HCT116 (cell line): Measurements from ENCODE around the gene TEX10. TPM values are rescaled to one million over a fixed set of nuclear protein-coding genes. Genes with fewer than 3 reads are reported as not detected.

ENCODE experiments used
- ATAC-seq: fragments of 200-7000 bp; cut with Tn5 transposase; 2 replicates; pipeline ENCODE4 v1.9.1; 2020; ENCODE audit warnings: mild to moderate bottlenecking, moderate library complexity
- BruUV-seq: library from RNA; stranded (reverse); fragments of 400-500 nt; replicated peaks from 2 replicates; lab custom pipeline; 2021; lab: Mats Ljungman, UMichigan
- CTCF ChIA-PET: fragments of 300-600 bp; sonication (Branson Sonifier 250); formaldehyde crosslinking; loops from one replicate; lab custom pipeline; 2021; ENCODE audit warnings: antibody characterized with exemption; lab: Charles Lee
- POLR2A ChIA-PET: fragments of 300-600, 350-600 bp; sonication (Branson Sonifier 250); formaldehyde crosslinking; loops from one replicate; lab custom pipeline; 2021; ENCODE audit warnings: antibody characterized with exemption; lab: Charles Lee
- RAD21 ChIA-PET, 2 experiments: fragments of 300-600 bp; sonication (Branson Sonifier 250); formaldehyde crosslinking; loops; one replicate each; lab custom pipeline; 2023; ENCODE audit warnings: low total read pairs in 2 of 2; ENCODE audit not compliant: uncharacterized antibody in 2 of 2, unreplicated experiment in 2 of 2, low non-redundant PET in 1 of 2; lab: Charles Lee
- DNase-seq: peaks from one replicate; pipeline ENCODE4 v3.0.0-alpha.2; 2010; ENCODE audit warnings: low read depth, low spot score
- H2AFZ ChIP-seq: fragments of 200-600 bp; shearing (Covaris generic), sonication (generic); 2 replicates; pipeline ENCODE4 v1.6.1; 2017; ENCODE audit warnings: low read depth, mixed run types, mixed read lengths, antibody characterized with exemption, low read length; ENCODE audit not compliant: poor library complexity, severe bottlenecking
- H3K27ac ChIP-seq: 2 replicates; pipeline ENCODE4 v1.5.1; 2012; ENCODE audit warnings: low read depth, low read length
- H3K27me3 ChIP-seq: fragments of 200-600 bp; sonication (generic); 2 replicates; pipeline ENCODE4 v1.6.1; 2016; ENCODE audit warnings: mixed run types, low read length, mixed read lengths; ENCODE audit not compliant: insufficient read depth
- H3K36me3 ChIP-seq, 2 experiments: fragments of 200-500 bp in 1 of 2; fragments of 200-600 bp in 1 of 2; sonication (Bioruptor generic) in 1 of 2; sonication (generic) in 1 of 2; 2 replicates each; pipeline versions ENCODE4 v1.5.1 to v1.6.1; 2014 to 2016; ENCODE audit warnings: low read length in 2 of 2, inconsistent platforms in 1 of 2, mixed read lengths in 1 of 2, mixed run types in 1 of 2; ENCODE audit not compliant: insufficient read depth in 2 of 2, control insufficient read depth in 1 of 2
- H3K4me1 ChIP-seq, 2 experiments: fragments of 200-600 bp in 1 of 2; sonication (generic) in 1 of 2; 2 replicates each; pipeline versions ENCODE4 v1.5.1 to v1.6.1; 2012 to 2017; ENCODE audit warnings: low read length in 2 of 2, inconsistent platforms in 1 of 2, mild to moderate bottlenecking in 1 of 2, mixed read lengths in 1 of 2, mixed run types in 1 of 2, moderate library complexity in 1 of 2; ENCODE audit not compliant: insufficient read depth in 2 of 2, control insufficient read depth in 1 of 2
- H3K4me2 ChIP-seq: fragments of 200-600 bp; sonication (generic); 2 replicates; pipeline ENCODE4 v1.6.1; 2017; ENCODE audit warnings: mixed run types, low read length, mixed read lengths
- H3K4me3 ChIP-seq, 2 experiments: fragments of 200-600 bp in 1 of 2; sonication (generic) in 1 of 2; replicated peaks in 1 of 2; 2 replicates each; pipeline ENCODE4 v1.5.1; 2011 to 2016; ENCODE audit warnings: low read length in 2 of 2, control low read depth in 1 of 2, low read depth in 1 of 2, mild to moderate bottlenecking in 1 of 2, mixed read lengths in 1 of 2, mixed run types in 1 of 2
- H3K79me2 ChIP-seq: fragments of 200-600 bp; sonication (generic); 2 replicates; pipeline ENCODE4 v1.6.1; 2017; ENCODE audit warnings: mild to moderate bottlenecking, mixed run types, low read length, moderate library complexity, mixed read lengths; ENCODE audit not compliant: insufficient read depth
- H3K9ac ChIP-seq: fragments of 200-600 bp; sonication (generic); 2 replicates; pipeline ENCODE4 v1.6.1; 2016; ENCODE audit warnings: low read length, mixed read lengths
- H3K9me2 ChIP-seq: fragments of 200-600 bp; sonication (generic), shearing (Covaris generic); 2 replicates; pipeline ENCODE4 v1.6.1; 2017; ENCODE audit warnings: mixed run types, mild to moderate bottlenecking, moderate library complexity; ENCODE audit not compliant: insufficient read depth
- H3K9me3 ChIP-seq, 2 experiments: fragments of 200-500 bp in 1 of 2; fragments of 200-600 bp in 1 of 2; sonication (Bioruptor generic) in 1 of 2; sonication (generic) in 1 of 2; 2 replicates each; pipeline ENCODE4 v1.6.1; 2014 to 2017; ENCODE audit warnings: low read length in 2 of 2, mixed read lengths in 2 of 2, inconsistent platforms in 1 of 2, low read depth in 1 of 2, mild to moderate bottlenecking in 1 of 2, mixed run types in 1 of 2, moderate library complexity in 1 of 2; ENCODE audit not compliant: control insufficient read depth in 1 of 2, insufficient read depth in 1 of 2
- H4K20me1 ChIP-seq: fragments of 200-600 bp; sonication (generic), shearing (Covaris generic); 2 replicates; pipeline ENCODE4 v1.6.1; 2017; ENCODE audit warnings: mixed run types, mild to moderate bottlenecking, moderate library complexity; ENCODE audit not compliant: insufficient read depth
- EZH2 ChIP-seq: fragments of 200-600 bp; sonication (generic); IDR thresholded peaks from 2 replicates; pipeline ENCODE4 v1.6.1; 2017; ENCODE audit warnings: antibody characterized with exemption, mixed run types
- TCF7L2 ChIP-seq: IDR thresholded peaks from 2 replicates; pipeline ENCODE4 v1.7.0; 2011; ENCODE audit warnings: borderline replicate concordance, inconsistent platforms; ENCODE audit not compliant: insufficient read depth, insufficient read length; ENCODE audit errors: extremely low read depth
- YY1 ChIP-seq: IDR thresholded peaks from 2 replicates; pipeline ENCODE4 v1.6.1; 2011; ENCODE audit warnings: low read length, low read depth, moderate library complexity, mild to moderate bottlenecking; ENCODE audit not compliant: insufficient replicate concordance; ENCODE audit errors: extremely low read depth
- intact Hi-C: fragments of 100-400 bp; cut with micrococcal nuclease; formaldehyde crosslinking; loops from 2 replicates; pipeline ENCODE4 v1.10.0; 2022
- total RNA-seq: library from RNA; stranded (reverse); gene quantifications from one replicate; pipeline ENCODE4 v1.2.1, GENCODE V29; 2021; ENCODE audit not compliant: unreplicated experiment
- TF ChIP-seq, protein P1 (sequence below): IDR thresholded peaks from 2 replicates; pipeline ENCODE4 v1.6.1; 2012
- TF ChIP-seq, protein P2 (sequence below): IDR thresholded peaks from 2 replicates; pipeline ENCODE4 v1.6.1; 2012; ENCODE audit warnings: low read depth

The TEX10 gene
- total RNA-seq, 1 experiment from 2014 or later: 53.0 TPM

DNA sequence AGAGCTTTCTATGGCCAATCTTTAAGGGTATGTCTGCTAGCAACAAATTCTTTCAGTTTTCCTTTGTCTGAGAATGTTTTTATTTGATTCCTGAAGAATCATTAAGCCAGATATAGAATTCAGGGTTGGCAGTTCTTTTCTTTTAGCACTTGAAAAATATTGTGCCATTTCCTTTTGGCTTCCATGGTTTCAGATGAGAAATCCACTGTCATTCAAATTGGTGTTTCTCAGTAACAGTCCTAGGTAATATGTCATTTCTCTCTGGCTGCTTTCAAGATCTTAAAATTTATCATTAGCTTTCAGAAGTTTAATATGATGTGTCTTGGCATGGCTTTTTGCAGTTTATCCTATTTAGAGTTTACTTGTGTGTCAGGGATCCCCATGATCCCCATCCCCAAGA lies 67.7 kb downstream of the TEX10 start:
- peaks cover 0 to 25% of the 10 kb centered on the region in 2 experiments; a peak in 2 of 4 replicates for H3K36me3 ChIP-seq
- H3K79me2 ChIP-seq: no peaks in the 10 kb centered on the region
- H3K27me3 ChIP-seq: no peaks in the 10 kb centered on the region
- 0 out of 4 replicates have a peak, but pooled peaks cover 0 to 5% of the 10 kb centered on the region in 2 experiments for H3K9me3 ChIP-seq
- no peak for TF ChIP-seq TCF7L2
- TF ChIP-seq, protein P1, sequence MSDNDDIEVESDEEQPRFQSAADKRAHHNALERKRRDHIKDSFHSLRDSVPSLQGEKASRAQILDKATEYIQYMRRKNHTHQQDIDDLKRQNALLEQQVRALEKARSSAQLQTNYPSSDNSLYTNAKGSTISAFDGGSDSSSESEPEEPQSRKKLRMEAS: no peak
- no peak for TF ChIP-seq YY1
- no peak for TF ChIP-seq EZH2
- TF ChIP-seq, protein P2, sequence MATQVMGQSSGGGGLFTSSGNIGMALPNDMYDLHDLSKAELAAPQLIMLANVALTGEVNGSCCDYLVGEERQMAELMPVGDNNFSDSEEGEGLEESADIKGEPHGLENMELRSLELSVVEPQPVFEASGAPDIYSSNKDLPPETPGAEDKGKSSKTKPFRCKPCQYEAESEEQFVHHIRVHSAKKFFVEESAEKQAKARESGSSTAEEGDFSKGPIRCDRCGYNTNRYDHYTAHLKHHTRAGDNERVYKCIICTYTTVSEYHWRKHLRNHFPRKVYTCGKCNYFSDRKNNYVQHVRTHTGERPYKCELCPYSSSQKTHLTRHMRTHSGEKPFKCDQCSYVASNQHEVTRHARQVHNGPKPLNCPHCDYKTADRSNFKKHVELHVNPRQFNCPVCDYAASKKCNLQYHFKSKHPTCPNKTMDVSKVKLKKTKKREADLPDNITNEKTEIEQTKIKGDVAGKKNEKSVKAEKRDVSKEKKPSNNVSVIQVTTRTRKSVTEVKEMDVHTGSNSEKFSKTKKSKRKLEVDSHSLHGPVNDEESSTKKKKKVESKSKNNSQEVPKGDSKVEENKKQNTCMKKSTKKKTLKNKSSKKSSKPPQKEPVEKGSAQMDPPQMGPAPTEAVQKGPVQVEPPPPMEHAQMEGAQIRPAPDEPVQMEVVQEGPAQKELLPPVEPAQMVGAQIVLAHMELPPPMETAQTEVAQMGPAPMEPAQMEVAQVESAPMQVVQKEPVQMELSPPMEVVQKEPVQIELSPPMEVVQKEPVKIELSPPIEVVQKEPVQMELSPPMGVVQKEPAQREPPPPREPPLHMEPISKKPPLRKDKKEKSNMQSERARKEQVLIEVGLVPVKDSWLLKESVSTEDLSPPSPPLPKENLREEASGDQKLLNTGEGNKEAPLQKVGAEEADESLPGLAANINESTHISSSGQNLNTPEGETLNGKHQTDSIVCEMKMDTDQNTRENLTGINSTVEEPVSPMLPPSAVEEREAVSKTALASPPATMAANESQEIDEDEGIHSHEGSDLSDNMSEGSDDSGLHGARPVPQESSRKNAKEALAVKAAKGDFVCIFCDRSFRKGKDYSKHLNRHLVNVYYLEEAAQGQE: no peak
- no peak overlapping the region for H3K4me2 ChIP-seq
- no peak overlapping the region for H3K27ac ChIP-seq
- CTCF ChIA-PET: no interaction called here
- DNase-seq (no peak), ATAC-seq (no peak)
- no peaks in the 10 kb centered on the region for H4K20me1 ChIP-seq
- RAD21 ChIA-PET: no interaction called here
- H3K9ac ChIP-seq: no peak overlapping the region
- H3K9me2 ChIP-seq: no peaks in the 10 kb centered on the region
- POLR2A ChIA-PET: no interaction called here
- H3K4me3 ChIP-seq: no peak overlapping the region
- no TSS peak for BruUV-seq
- no peak overlapping the region for H2AFZ ChIP-seq
- H3K4me1 ChIP-seq: no peaks in the 10 kb centered on the region
- intact Hi-C loops: no loop called here
